GM12801 (cell line): ENCODE data around the gene FHOD3.

ENCODE experiments used
- TF ChIP-seq, protein P1 (sequence below): IDR thresholded peaks from one replicate; pipeline ENCODE4 v1.5.1; 2011; ENCODE audit warnings: control low read depth; ENCODE audit not compliant: insufficient read length; ENCODE audit errors: extremely low read depth

The FHOD3 gene

GRCh38 chr18:36537289-36537688, 239.8 kb downstream of the FHOD3 start:
- TF ChIP-seq, protein P1, sequence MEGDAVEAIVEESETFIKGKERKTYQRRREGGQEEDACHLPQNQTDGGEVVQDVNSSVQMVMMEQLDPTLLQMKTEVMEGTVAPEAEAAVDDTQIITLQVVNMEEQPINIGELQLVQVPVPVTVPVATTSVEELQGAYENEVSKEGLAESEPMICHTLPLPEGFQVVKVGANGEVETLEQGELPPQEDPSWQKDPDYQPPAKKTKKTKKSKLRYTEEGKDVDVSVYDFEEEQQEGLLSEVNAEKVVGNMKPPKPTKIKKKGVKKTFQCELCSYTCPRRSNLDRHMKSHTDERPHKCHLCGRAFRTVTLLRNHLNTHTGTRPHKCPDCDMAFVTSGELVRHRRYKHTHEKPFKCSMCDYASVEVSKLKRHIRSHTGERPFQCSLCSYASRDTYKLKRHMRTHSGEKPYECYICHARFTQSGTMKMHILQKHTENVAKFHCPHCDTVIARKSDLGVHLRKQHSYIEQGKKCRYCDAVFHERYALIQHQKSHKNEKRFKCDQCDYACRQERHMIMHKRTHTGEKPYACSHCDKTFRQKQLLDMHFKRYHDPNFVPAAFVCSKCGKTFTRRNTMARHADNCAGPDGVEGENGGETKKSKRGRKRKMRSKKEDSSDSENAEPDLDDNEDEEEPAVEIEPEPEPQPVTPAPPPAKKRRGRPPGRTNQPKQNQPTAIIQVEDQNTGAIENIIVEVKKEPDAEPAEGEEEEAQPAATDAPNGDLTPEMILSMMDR, result no peak

- TF ChIP-seq, protein P1, result no peak
Observed at GRCh38 chr18:36539674-36540231, 242.2 kb downstream of the FHOD3 start.

DNA sequence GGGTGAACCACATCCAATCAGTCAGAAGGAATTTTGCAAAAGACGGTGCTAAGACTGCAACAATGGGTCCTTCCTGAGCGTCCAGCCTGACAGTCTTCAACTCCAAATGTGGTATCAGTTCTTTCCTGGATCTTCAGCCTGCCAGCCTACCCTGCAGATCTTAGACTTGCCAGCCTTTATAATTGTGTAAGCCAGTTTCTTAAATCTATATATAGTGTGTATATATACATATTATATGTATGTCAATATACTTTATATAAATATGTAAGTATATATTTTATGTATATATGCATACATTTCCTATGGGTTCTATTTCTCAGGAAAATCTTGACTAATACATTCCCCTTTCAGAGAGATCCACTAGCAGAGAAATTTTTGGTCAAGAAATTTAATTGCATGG, 245.5 kb downstream of the FHOD3 start:
- TF ChIP-seq, protein P1, result no peak

- TF ChIP-seq, protein P1, result no peak
Observed at GRCh38 chr18:36543991-36544725, 246.6 kb downstream of the FHOD3 start.

- TF ChIP-seq, protein P1, result no peak
Observed at GRCh38 chr18:36545821-36546427, 248.4 kb downstream of the FHOD3 start.

DNA sequence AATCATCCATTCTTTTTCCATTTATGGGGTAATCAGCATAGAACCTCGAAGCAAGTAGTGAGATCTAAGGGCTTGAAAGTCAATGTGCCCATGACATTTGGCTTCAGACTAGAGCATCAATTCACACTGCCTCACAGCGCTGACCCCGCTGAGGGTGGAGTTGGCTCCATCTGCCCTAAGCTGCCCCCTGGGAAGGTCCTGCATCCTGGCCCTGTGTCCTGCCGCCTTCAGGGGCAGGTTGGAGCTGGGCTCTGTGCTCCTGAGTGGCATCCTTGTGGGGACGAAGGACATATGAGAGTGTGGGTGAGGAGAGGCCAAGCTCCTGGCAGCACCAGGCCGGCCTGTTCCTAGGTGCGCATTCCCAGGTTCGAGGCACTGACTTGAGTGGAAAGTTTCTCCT, 249.4 kb downstream of the FHOD3 start:
- TF ChIP-seq, protein P1, result no peak

DNA sequence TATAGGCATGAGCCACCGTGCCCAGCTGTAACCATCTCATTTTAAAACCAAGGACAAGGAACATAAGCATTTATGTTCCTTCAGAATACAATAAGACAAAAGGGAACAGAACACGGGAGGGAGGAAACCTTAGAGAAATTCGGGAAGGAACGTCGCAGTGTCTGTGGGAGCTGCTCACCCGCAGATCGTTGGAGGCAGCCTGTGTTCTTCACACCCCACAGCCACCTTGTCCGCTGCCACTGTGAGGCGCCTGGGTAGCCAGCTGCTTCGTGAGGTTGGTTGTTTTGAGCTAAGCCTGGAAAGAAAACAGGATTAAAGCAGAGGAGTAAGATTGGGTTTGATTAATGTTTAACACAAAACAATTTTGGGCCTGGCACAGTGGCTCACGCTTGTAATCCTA, 250.0 kb downstream of the FHOD3 start:
- TF ChIP-seq, protein P1, result no peak
